Loucy (cell line): ENCODE data around the gene HIRIP3.

Source experiments
- H2AFZ ChIP-seq: fragments of 200-600 bp; sonication (generic); 2 replicates; pipeline ENCODE4 v1.6.0; 2016; ENCODE audit warnings: antibody characterized with exemption, mild to moderate bottlenecking, low read length, moderate library complexity
- H3F3A ChIP-seq: fragments of 200-600 bp; 2 replicates; pipeline ENCODE4 v1.6.0; 2016; ENCODE audit warnings: antibody characterized with exemption, low read depth, mild to moderate bottlenecking
- H3K27me3 ChIP-seq: fragments of 200-600 bp; sonication (generic); 2 replicates; pipeline ENCODE4 v1.6.1; 2014; ENCODE audit warnings: low read length, mild to moderate bottlenecking; ENCODE audit not compliant: insufficient read depth, poor library complexity, severe bottlenecking
- H3K36me3 ChIP-seq: fragments of 200-600 bp; sonication (generic); 2 replicates; pipeline ENCODE4 v1.6.1; 2016; ENCODE audit warnings: low read length; ENCODE audit not compliant: insufficient read depth
- H3K4me1 ChIP-seq: fragments of 200-600 bp; sonication (generic); 2 replicates; pipeline ENCODE4 v1.5.1; 2014; ENCODE audit warnings: low read length, mild to moderate bottlenecking; ENCODE audit not compliant: insufficient read depth, poor library complexity, severe bottlenecking
- H3K4me2 ChIP-seq: fragments of 200-600 bp; sonication (generic); 2 replicates; pipeline ENCODE4 v1.6.0; 2014; ENCODE audit warnings: antibody characterized with exemption, low read length, low read depth, mild to moderate bottlenecking; ENCODE audit not compliant: poor library complexity, severe bottlenecking
- H3K4me3 ChIP-seq: fragments of 200-600 bp; sonication (generic); 2 replicates; pipeline ENCODE4 v1.5.1; 2014; ENCODE audit warnings: low read length, mild to moderate bottlenecking, mixed read lengths; ENCODE audit not compliant: poor library complexity, severe bottlenecking
- H3K79me2 ChIP-seq: fragments of 200-600 bp; sonication (generic); 2 replicates; pipeline ENCODE4 v1.6.1; 2014; ENCODE audit warnings: low read length; ENCODE audit not compliant: insufficient read depth
- H3K9ac ChIP-seq: fragments of 200-600 bp; sonication (generic); 2 replicates; pipeline ENCODE4 v1.6.0; 2014; ENCODE audit warnings: mild to moderate bottlenecking, low read depth, low read length, moderate library complexity; ENCODE audit not compliant: poor library complexity, severe bottlenecking
- H3K9me2 ChIP-seq: fragments of 200-600 bp; sonication (generic); replicated peaks from 2 replicates; pipeline ENCODE4 v1.6.1; 2016; ENCODE audit warnings: low read depth, low read length, mixed read lengths
- H3K9me3 ChIP-seq: fragments of 200-600 bp; sonication (generic); 2 replicates; pipeline ENCODE4 v1.6.1; 2014; ENCODE audit warnings: mild to moderate bottlenecking, antibody characterized with exemption, low read length, low read depth; ENCODE audit not compliant: insufficient read depth
- H4K20me1 ChIP-seq: fragments of 200-600 bp; sonication (generic); 2 replicates; pipeline ENCODE4 v1.6.0; 2014; ENCODE audit warnings: antibody characterized with exemption, low read length, mild to moderate bottlenecking; ENCODE audit not compliant: insufficient read depth, poor library complexity, severe bottlenecking
- EZH2phosphoT487 ChIP-seq: fragments of 200-600 bp; IDR thresholded peaks from 2 replicates; pipeline ENCODE4 v1.6.1; 2018; ENCODE audit warnings: antibody characterized with exemption, mild to moderate bottlenecking, moderate library complexity, borderline replicate concordance
- TF ChIP-seq, protein P1 (sequence below): fragments of 200-600 bp; sonication (generic); conservative IDR thresholded peaks from 2 replicates; pipeline ENCODE4 v1.5.1; 2014; ENCODE audit warnings: mild to moderate bottlenecking, antibody characterized with exemption, low read length

HIRIP3 gene

DNA sequence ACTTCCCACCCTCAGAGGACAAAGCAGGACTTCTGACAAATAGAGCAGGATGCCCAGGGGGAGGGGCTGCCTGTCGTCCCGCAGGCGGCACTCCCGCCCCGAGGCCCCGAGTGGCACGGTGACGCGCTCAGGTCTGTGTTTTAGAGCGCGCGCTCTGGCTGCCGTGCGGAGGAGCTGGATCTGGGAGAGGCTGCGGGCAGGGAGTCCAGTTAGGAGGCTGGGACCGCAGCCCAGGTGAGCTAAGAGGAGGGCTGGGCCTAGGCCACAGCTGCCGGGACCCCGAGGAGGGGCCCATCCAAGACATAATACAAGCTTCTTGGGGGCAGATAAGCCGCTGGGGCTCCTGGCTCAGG, 9.0 kb upstream of the HIRIP3 start:
- no peaks in the 10 kb centered on the region for H3K36me3 ChIP-seq
- no peaks in the 10 kb centered on the region for H3K9me2 ChIP-seq
- H3K4me3 ChIP-seq, result no peak overlapping the region
- no peak overlapping the region for H3K4me2 ChIP-seq
- no peaks in the 10 kb centered on the region for H3K27me3 ChIP-seq
- H2AFZ ChIP-seq, result no peak overlapping the region
- peaks cover 2% of the 10 kb centered on the region for H4K20me1 ChIP-seq
- no peaks in the 10 kb centered on the region for H3K4me1 ChIP-seq
- no peak for TF ChIP-seq EZH2phosphoT487
- TF ChIP-seq, protein P1, sequence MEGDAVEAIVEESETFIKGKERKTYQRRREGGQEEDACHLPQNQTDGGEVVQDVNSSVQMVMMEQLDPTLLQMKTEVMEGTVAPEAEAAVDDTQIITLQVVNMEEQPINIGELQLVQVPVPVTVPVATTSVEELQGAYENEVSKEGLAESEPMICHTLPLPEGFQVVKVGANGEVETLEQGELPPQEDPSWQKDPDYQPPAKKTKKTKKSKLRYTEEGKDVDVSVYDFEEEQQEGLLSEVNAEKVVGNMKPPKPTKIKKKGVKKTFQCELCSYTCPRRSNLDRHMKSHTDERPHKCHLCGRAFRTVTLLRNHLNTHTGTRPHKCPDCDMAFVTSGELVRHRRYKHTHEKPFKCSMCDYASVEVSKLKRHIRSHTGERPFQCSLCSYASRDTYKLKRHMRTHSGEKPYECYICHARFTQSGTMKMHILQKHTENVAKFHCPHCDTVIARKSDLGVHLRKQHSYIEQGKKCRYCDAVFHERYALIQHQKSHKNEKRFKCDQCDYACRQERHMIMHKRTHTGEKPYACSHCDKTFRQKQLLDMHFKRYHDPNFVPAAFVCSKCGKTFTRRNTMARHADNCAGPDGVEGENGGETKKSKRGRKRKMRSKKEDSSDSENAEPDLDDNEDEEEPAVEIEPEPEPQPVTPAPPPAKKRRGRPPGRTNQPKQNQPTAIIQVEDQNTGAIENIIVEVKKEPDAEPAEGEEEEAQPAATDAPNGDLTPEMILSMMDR, result no peak
- H3K79me2 ChIP-seq, result no peaks in the 10 kb centered on the region
- H3K9ac ChIP-seq, result no peak overlapping the region
- no peaks in the 10 kb centered on the region for H3F3A ChIP-seq
- no peaks in the 10 kb centered on the region for H3K9me3 ChIP-seq

- Histone ChIP-seq H3K4me1 (no peaks in the 10 kb centered on the region), H2AFZ (no peak overlapping the region), H3K36me3 (no peaks in the 10 kb centered on the region), H3K9me2 (no peaks in the 10 kb centered on the region), H3K9me3 (no peaks in the 10 kb centered on the region), H3K4me2 (no peak overlapping the region), H3K4me3 (no peak overlapping the region), H3K27me3 (no peaks in the 10 kb centered on the region), H3K79me2 (no peaks in the 10 kb centered on the region), H3K9ac (no peak overlapping the region), H3F3A (no peaks in the 10 kb centered on the region), H4K20me1 (peaks cover 2% of the 10 kb centered on the region)
- TF ChIP-seq EZH2phosphoT487, result no peak
- TF ChIP-seq, protein P1, result no peak
These were observed 8.4 kb upstream of the HIRIP3 start for GRCh38 chr16:30003670-30004423.

GRCh38 chr16:30002614-30003346, 7.4 kb upstream of the HIRIP3 start:
- Histone ChIP-seq H3F3A (no peaks in the 10 kb centered on the region), H3K4me3 (no peak overlapping the region)

More at GRCh38 chr16:30002614-30003346, 7.4 kb upstream of the HIRIP3 start:
- Histone ChIP-seq H3K36me3 (no peaks in the 10 kb centered on the region), H3K9me2 (no peaks in the 10 kb centered on the region), H3K9me3 (no peaks in the 10 kb centered on the region), H3K9ac (no peak overlapping the region), H3K4me1 (no peaks in the 10 kb centered on the region), H3K4me2 (no peak overlapping the region), H3K27me3 (no peaks in the 10 kb centered on the region), H4K20me1 (peaks cover 2% of the 10 kb centered on the region), H2AFZ (no peak overlapping the region), H3K79me2 (0 out of 2 replicates have a peak, but pooled peaks cover under 1% of the 10 kb centered on the region)
- no peak for TF ChIP-seq EZH2phosphoT487
- TF ChIP-seq, protein P1, result no peak
